GM12878 (cell line): ENCODE data around the gene CDC42EP3. TPM values are rescaled to one million over a fixed set of nuclear protein-coding genes. Genes with fewer than 3 reads are reported as not detected.
A peak's percentile ranks its signal among the peaks of the same experiment; 100 is the strongest.

Source experiments
- ATAC-seq: fragments of 200-7000 bp; cut with Tn5 transposase; 3 replicates; pipeline ENCODE4 v1.9.1; 2020; ENCODE audit warnings: mild to moderate bottlenecking, moderate library complexity
- BruUV-seq: library from RNA; stranded (reverse); fragments of 400-500 nt; replicated peaks from 2 replicates; lab custom pipeline; 2021; lab: Mats Ljungman, UMichigan
- CTCF ChIA-PET: fragments of 300-600 bp; sonication (Branson Sonifier 250); formaldehyde crosslinking; extraction: SDS; loops from one replicate; lab custom pipeline; 2021; ENCODE audit warnings: inconsistent platforms; lab: Yijun Ruan, JAX
- POLR2A ChIA-PET: fragments of 350-600 bp; formaldehyde crosslinking; extraction: SDS; loops from one replicate; lab custom pipeline; 2021; ENCODE audit warnings: inconsistent platforms; lab: Charles Lee
- RAD21 ChIA-PET: fragments of 300-600 bp; sonication (Branson Sonifier 250); formaldehyde crosslinking; loops from one replicate; lab custom pipeline; 2023; ENCODE audit warnings: antibody characterized with exemption; ENCODE audit not compliant: unreplicated experiment; lab: Charles Lee
- SMC1A ChIA-PET: fragments of 300-600 bp; sonication (Branson Sonifier 250); formaldehyde crosslinking; loops from one replicate; lab custom pipeline; 2023; ENCODE audit not compliant: unreplicated experiment, uncharacterized antibody; lab: Charles Lee
- DNase-seq: peaks from one replicate; pipeline ENCODE4 v3.0.0-alpha.2; 2011; ENCODE audit warnings: low read depth, low spot score
- FAIRE-seq: peaks from 3 replicates; lab custom pipeline; 2011; peaks lifted over from hg19 to GRCh38; lab: Jason Lieb, UNC
- H2AFZ ChIP-seq: 2 replicates; pipeline ENCODE4 v1.6.0; 2011; ENCODE audit warnings: low read depth, low read length, control low read depth; ENCODE audit not compliant: control insufficient read depth
- H3K27ac ChIP-seq: 2 replicates; pipeline ENCODE4 v1.5.1; 2011; ENCODE audit warnings: control low read depth; ENCODE audit not compliant: control insufficient read depth, insufficient read depth
- H3K27me3 ChIP-seq, 2 experiments: replicated peaks in 1 of 2; 2 replicates each; pipeline versions ENCODE4 v1.6.0 to v1.6.1; 2011; ENCODE audit warnings: low read length in 1 of 2; ENCODE audit not compliant: control insufficient read depth in 2 of 2, insufficient read depth in 2 of 2
- H3K36me3 ChIP-seq, 2 experiments: 2 replicates each; pipeline ENCODE4 v1.5.1; 2011; ENCODE audit warnings: low read length in 1 of 2; ENCODE audit not compliant: control insufficient read depth in 2 of 2, insufficient read depth in 2 of 2
- H3K4me1 ChIP-seq: 2 replicates; pipeline ENCODE4 v1.6.1; 2011; ENCODE audit warnings: mild to moderate bottlenecking, low read length, moderate library complexity, mixed read lengths; ENCODE audit not compliant: control insufficient read depth, insufficient read depth
- H3K4me2 ChIP-seq: 2 replicates; pipeline ENCODE4 v1.6.0; 2011; ENCODE audit warnings: control low read depth; ENCODE audit not compliant: control insufficient read depth, insufficient read depth
- H3K4me3 ChIP-seq: fragments of 200-600 bp; sonication (generic); 2 replicates; pipeline ENCODE4 v1.5.1; 2016
- H3K79me2 ChIP-seq: 2 replicates; pipeline ENCODE4 v1.6.0; 2011; ENCODE audit warnings: low read length; ENCODE audit not compliant: control insufficient read depth, insufficient read depth
- H3K9ac ChIP-seq: 2 replicates; pipeline ENCODE4 v1.8.0; 2011; ENCODE audit warnings: low read length, control low read depth, mixed read lengths; ENCODE audit not compliant: control insufficient read depth, insufficient read depth
- H3K9me3 ChIP-seq: replicated peaks from 3 replicates; pipeline ENCODE4 v1.5.1; 2011; ENCODE audit warnings: mild to moderate bottlenecking, low read length; ENCODE audit not compliant: control insufficient read depth, insufficient read depth
- H4K20me1 ChIP-seq: 2 replicates; pipeline ENCODE4 v1.6.0; 2011; ENCODE audit not compliant: control insufficient read depth, insufficient read depth
- ATF3 ChIP-seq: IDR thresholded peaks from 2 replicates; pipeline ENCODE4 v1.6.1; 2011; ENCODE audit warnings: low read depth, mild to moderate bottlenecking, low read length, moderate library complexity, borderline replicate concordance; ENCODE audit errors: extremely low read depth
- EZH2 ChIP-seq: IDR thresholded peaks from 2 replicates; pipeline ENCODE4 v1.6.1; 2012; ENCODE audit warnings: low read depth, mild to moderate bottlenecking, control low read depth, inconsistent platforms, low read length, borderline replicate concordance; ENCODE audit not compliant: control insufficient read depth
- FOS ChIP-seq: IDR thresholded peaks from 3 replicates; pipeline ENCODE4 v1.6.1; 2011; ENCODE audit warnings: borderline replicate concordance; ENCODE audit not compliant: insufficient read length; ENCODE audit errors: extremely low read depth
- IRF5 ChIP-seq: fragments of 450-650 bp; IDR thresholded peaks from 2 replicates; pipeline ENCODE4 v1.6.1; 2017; ENCODE audit warnings: borderline replicate concordance
- MEF2B ChIP-seq: fragments of 450-650 bp; IDR thresholded peaks from 2 replicates; pipeline ENCODE4 v1.6.1; 2018; ENCODE audit warnings: mild to moderate bottlenecking, moderate library complexity; ENCODE audit not compliant: partially characterized antibody, poor library complexity, severe bottlenecking
- NKRF ChIP-seq: fragments of 450-650 bp; conservative IDR thresholded peaks from 2 replicates; pipeline ENCODE4 v1.6.1; 2017; ENCODE audit warnings: mild to moderate bottlenecking, moderate library complexity
- NRF1 ChIP-seq: conservative IDR thresholded peaks from 2 replicates; pipeline ENCODE4 v1.6.1; 2011; ENCODE audit warnings: mild to moderate bottlenecking, low read depth, low read length, improper control_type of control experiment
- SMARCA5 ChIP-seq: fragments of 450-650 bp; IDR thresholded peaks from 2 replicates; pipeline ENCODE4 v1.6.1; 2017; ENCODE audit warnings: mild to moderate bottlenecking
- STAT3 ChIP-seq: IDR thresholded peaks from 2 replicates; pipeline ENCODE4 v1.6.1; 2011; ENCODE audit warnings: low read depth, low read length, improper control_type of control experiment
- USF1 ChIP-seq: IDR thresholded peaks from 2 replicates; pipeline ENCODE4 v1.6.1; 2011; ENCODE audit warnings: borderline replicate concordance, low read depth, mild to moderate bottlenecking, moderate library complexity, mixed read lengths, low read length; ENCODE audit not compliant: insufficient read depth; ENCODE audit errors: extremely low read length
- ZNF384 ChIP-seq: IDR thresholded peaks from 2 replicates; pipeline ENCODE4 v1.6.1; 2012; ENCODE audit warnings: low read depth, mild to moderate bottlenecking, low read length, improper control_type of control experiment, borderline replicate concordance
- ZNF687 ChIP-seq: fragments of 450-650 bp; IDR thresholded peaks from 2 replicates; pipeline ENCODE4 v1.6.1; 2017; ENCODE audit warnings: mild to moderate bottlenecking, moderate library complexity
- WGBS: methylation state at CpG from one replicate; pipeline ENCODE4 v1.1.6; 2016; ENCODE audit warnings: low lambda C conversion rate; ENCODE audit not compliant: insufficient replicate concordance, insufficient coverage; ENCODE audit errors: missing lambda C conversion rate; 5-methylcytosine and 5-hydroxymethylcytosine counted together
- in situ Hi-C: fragments of 300-500 bp; cut with MboI; formaldehyde crosslinking; loops from 9 replicates; pipeline ENCODE4 v1.14.3; 2018; ENCODE audit warnings: mixed read lengths
- intact Hi-C: fragments of 100-400 bp; cut with micrococcal nuclease; formaldehyde crosslinking; loops from one replicate; pipeline ENCODE4 v1.14.2; 2022; ENCODE audit not compliant: unreplicated experiment
- polyA plus RNA-seq, 11 experiments: library from polyadenylated mRNA; depleted of rRNA in 4 of 11; unstranded in 6 of 11; stranded (reverse) in 5 of 11; fragments of >200 nt; fragmentation: Nextera tagmentation in 4 of 11; fragmentation: Illumina TruSeq in 1 of 11; extraction: Ambion mirVana in 4 of 11; extraction: Trizol in 1 of 11; gene quantifications; 1 replicate in 1 of 11; 2 replicates in 10 of 11; pipeline versions ENCODE4 v1.2.1 to v1.2.3, GENCODE V29; 2011 to 2016; ENCODE audit warnings: inconsistent platforms in 2 of 11, missing spikeins in 2 of 11, low read depth in 1 of 11
- total RNA-seq, 4 experiments: library from RNA; depleted of rRNA in 3 of 4; stranded (reverse); fragments of >200 nt in 3 of 4; fragmentation: Illumina TruSeq in 1 of 4; extraction: Trizol in 1 of 4; gene quantifications; 2 replicates each; pipeline versions ENCODE4 v1.2.1 to v1.2.3, GENCODE V29; 2013 to 2021

The CDC42EP3 gene
- total and polyA plus RNA-seq, 10 of the 15 experiments (the other 5 are each of a cell fraction or from before 2014, with no cell fraction given): 11.8 to 86.9 (median 52.9) TPM

- in situ Hi-C loops: no loop called here
- ATAC-seq (no peak), DNase-seq (no peak), FAIRE-seq (no peak)
- H3K9me3 ChIP-seq: peaks cover 3% of the 10 kb centered on the region; the same call in 2 of the 3 replicates
- H3K4me1 ChIP-seq: peaks cover 31% of the 10 kb centered on the region
- H3K27me3 ChIP-seq: no peaks in the 10 kb centered on the region
- POLR2A ChIA-PET: interaction anchor here (0.7 to 4.2 kb wide), 10 partner anchors 9 to 52 kb away, joined by 3 to 13 read pairs (median 5); no protein-coding TSS in a partner anchor
- RAD21 ChIA-PET: interaction anchor here (0.8 to 3.3 kb wide), 7 partner anchors 11 to 69 kb away, joined by 3 to 36 read pairs (median 4); no protein-coding TSS in a partner anchor
- no peaks in the 10 kb centered on the region for H3K36me3 ChIP-seq
- WGBS: 72% methylated on average over 17 of the region's 17 CpGs
- CTCF ChIA-PET: interaction anchor here (0.8 to 3.3 kb wide), 6 partner anchors 9 to 46 kb away, joined by 3 to 23 read pairs (median 5); no protein-coding TSS in a partner anchor
- H3K79me2 ChIP-seq: no peaks in the 10 kb centered on the region
- H3K27ac ChIP-seq: peak overlapping the region; percentile 48; the same call in 1 of the 2 replicates
- no peak overlapping the region for H2AFZ ChIP-seq
- intact Hi-C loops: no loop called here
- BruUV-seq: no TSS peak
- H3K4me3 ChIP-seq: no peak overlapping the region
- H3K4me2 ChIP-seq: no peak overlapping the region
- no peaks in the 10 kb centered on the region for H4K20me1 ChIP-seq
- SMC1A ChIA-PET: interaction anchor here (0.8 to 10.4 kb wide), 15 partner anchors 10 to 252 kb away, joined by 3 to 122 read pairs (median 5); no protein-coding TSS in a partner anchor
- H3K9ac ChIP-seq: no peak overlapping the region
- no peak for TF ChIP-seq NRF1
- no peak for TF ChIP-seq FOS
- no peak for TF ChIP-seq ATF3
- TF ChIP-seq ZNF384: no peak
- TF ChIP-seq EZH2: no peak
- no peak for TF ChIP-seq SMARCA5
- no peak for TF ChIP-seq STAT3
- no peak for TF ChIP-seq ZNF687
- TF ChIP-seq MEF2B: no peak
- no peak for TF ChIP-seq IRF5
- no peak for TF ChIP-seq NKRF
- TF ChIP-seq USF1: no peak
Measured at GRCh38 chr2:37599688-37600525, 71.5 kb downstream of the CDC42EP3 start.
